Prostate gland (tissue), 2 donors: ENCODE data around the gene TMEM202.
"Not testable (repeated sequence)": the region's sequence is repeated elsewhere in the genome, so short reads cannot be mapped to it uniquely, and the experiment has no call there.

Experiments
- CTCF ChIP-seq, 4 experiments: fragments of 200-600 bp in 2 of 4; fragments of 450-650 bp in 2 of 4; sonication (generic) in 2 of 4; IDR thresholded peaks; 1 replicate in 3 of 4; 2 replicates in 1 of 4; pipeline ENCODE4 v1.5.1; 2016 to 2019; ENCODE audit warnings: antibody characterized with exemption in 4 of 4, mild to moderate bottlenecking in 2 of 4, moderate library complexity in 2 of 4
- POLR2A ChIP-seq: fragments of 450-650 bp; IDR thresholded peaks from one replicate; pipeline ENCODE4 v1.6.1; 2016; ENCODE audit warnings: antibody characterized with exemption, mild to moderate bottlenecking
- POLR2AphosphoS5 ChIP-seq: sonication (generic); formaldehyde crosslinking; IDR thresholded peaks from one replicate; pipeline ENCODE4 v1.6.1; 2017; ENCODE audit warnings: antibody characterized with exemption

- not testable (repeated sequence) for TF ChIP-seq POLR2AphosphoS5; CTCF (IDR thresholded peaks at IDR 0.05); POLR2A
Measured at GRCh38 chr15:72379106-72379505, 19.0 kb upstream of the TMEM202 start.
